Neural cell (in vitro differentiated cells): Measurements from ENCODE around the gene ERC2.

ENCODE experiments used
- CTCF ChIP-seq: fragments of 450-650 bp; IDR thresholded peaks from 2 replicates; pipeline ENCODE4 v1.5.1; 2014; ENCODE audit warnings: antibody characterized with exemption, mild to moderate bottlenecking, moderate library complexity; ENCODE audit not compliant: poor library complexity, severe bottlenecking
- EZH2 ChIP-seq: fragments of 200-600, 300-800 bp; shearing (Covaris generic), sonication (generic); IDR thresholded peaks from 2 replicates; pipeline ENCODE4 v1.6.1; 2014; ENCODE audit warnings: antibody characterized with exemption, low read length, borderline replicate concordance, mild to moderate bottlenecking; ENCODE audit not compliant: insufficient read depth, poor library complexity, severe bottlenecking
- POLR2AphosphoS5 ChIP-seq: IDR thresholded peaks from 2 replicates; pipeline ENCODE4 v1.6.1; 2012
- RAD21 ChIP-seq: fragments of 450-650 bp; conservative IDR thresholded peaks from 2 replicates; pipeline ENCODE4 v1.6.1; 2014; ENCODE audit warnings: antibody characterized with exemption, mild to moderate bottlenecking, moderate library complexity
- SMC3 ChIP-seq: fragments of 450-650 bp; conservative IDR thresholded peaks from 2 replicates; pipeline ENCODE4 v1.6.1; 2014; ENCODE audit warnings: antibody characterized with exemption, mild to moderate bottlenecking, moderate library complexity; ENCODE audit not compliant: poor library complexity

- TF ChIP-seq EZH2: no peak
- no peak for TF ChIP-seq RAD21
- no peak for TF ChIP-seq CTCF
- no peak for TF ChIP-seq SMC3
- no peak for TF ChIP-seq POLR2AphosphoS5
Measured at GRCh38 chr3:55492976-55493375, 975.3 kb downstream of the ERC2 start.
